ENCODE data around the gene PDGFRB.

DNA sequence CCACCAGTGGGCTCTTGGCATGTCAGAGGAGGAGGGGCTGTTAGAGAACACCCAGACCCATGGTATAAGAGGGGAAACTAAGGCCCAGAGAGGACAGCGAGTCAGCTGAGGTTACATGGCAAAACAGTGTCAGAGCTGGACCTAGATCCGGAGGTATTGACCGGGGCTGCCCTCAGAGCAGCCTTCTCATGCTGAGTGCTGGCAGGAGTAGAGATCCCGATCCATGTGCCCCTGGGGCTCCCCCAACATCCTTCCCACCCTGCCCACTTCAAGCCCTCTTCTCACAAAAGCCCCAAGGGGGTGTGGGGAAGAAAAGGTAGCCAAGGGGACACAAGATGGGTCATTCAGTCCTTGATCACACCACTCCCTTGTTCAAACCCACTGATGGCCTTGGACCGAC lies 89.2 kb downstream of the PDGFRB start:
- TF ChIP-seq, protein P1, sequence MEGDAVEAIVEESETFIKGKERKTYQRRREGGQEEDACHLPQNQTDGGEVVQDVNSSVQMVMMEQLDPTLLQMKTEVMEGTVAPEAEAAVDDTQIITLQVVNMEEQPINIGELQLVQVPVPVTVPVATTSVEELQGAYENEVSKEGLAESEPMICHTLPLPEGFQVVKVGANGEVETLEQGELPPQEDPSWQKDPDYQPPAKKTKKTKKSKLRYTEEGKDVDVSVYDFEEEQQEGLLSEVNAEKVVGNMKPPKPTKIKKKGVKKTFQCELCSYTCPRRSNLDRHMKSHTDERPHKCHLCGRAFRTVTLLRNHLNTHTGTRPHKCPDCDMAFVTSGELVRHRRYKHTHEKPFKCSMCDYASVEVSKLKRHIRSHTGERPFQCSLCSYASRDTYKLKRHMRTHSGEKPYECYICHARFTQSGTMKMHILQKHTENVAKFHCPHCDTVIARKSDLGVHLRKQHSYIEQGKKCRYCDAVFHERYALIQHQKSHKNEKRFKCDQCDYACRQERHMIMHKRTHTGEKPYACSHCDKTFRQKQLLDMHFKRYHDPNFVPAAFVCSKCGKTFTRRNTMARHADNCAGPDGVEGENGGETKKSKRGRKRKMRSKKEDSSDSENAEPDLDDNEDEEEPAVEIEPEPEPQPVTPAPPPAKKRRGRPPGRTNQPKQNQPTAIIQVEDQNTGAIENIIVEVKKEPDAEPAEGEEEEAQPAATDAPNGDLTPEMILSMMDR (IDR thresholded peaks at IDR 0.05) = no peak
- TF ChIP-seq POLR2AphosphoS5 (IDR thresholded peaks at IDR 0.05; ENCODE audit: insufficient read depth in 1 of 2, low read depth in 1 of 2) = no peak

All from vagina (tissue), 2 donors.